ENCODE results near the gene COX19. TPM values are rescaled to one million over a fixed set of nuclear protein-coding genes. Genes with fewer than 3 reads are reported as not detected.

The COX19 gene
- total RNA-seq, 4 donors from 2014 or later, result 2.6 to 32.5 (median 20.1) TPM

- H3K27ac ChIP-seq, result no peak overlapping the region
- no peak for TF ChIP-seq POLR2A (IDR thresholded peaks at IDR 0.05)
- TF ChIP-seq CTCF (IDR thresholded peaks at IDR 0.05), result no peak
These were observed 39.3 kb upstream of the COX19 start for GRCh38 chr7:1014681-1015080.

DNA sequence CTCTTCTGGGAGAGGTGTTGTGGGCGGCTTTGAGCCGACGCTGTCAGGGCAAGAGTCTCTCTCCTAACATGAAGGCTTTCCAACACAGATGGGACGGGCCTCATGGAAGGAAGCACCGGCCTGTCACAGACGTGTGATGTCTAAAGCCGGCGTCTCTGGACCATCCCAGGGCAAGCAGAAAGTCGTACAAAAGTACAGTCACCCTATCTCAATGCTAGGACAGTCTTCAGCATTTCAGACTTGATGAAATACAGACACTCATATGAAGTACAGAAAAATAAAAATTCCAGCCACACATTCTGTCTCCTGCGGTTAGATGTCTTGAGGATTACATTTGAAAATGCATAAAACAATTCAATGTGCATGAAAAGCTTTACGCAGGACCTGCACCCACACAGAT, 38.2 kb upstream of the COX19 start:
- no peaks in the 10 kb centered on the region for H3K9me3 ChIP-seq
- intact Hi-C loops (cut with DNase I; ENCODE audit: low total_unique reads), result no loop called here
- H3K27me3 ChIP-seq, result no peaks in the 10 kb centered on the region
- TF ChIP-seq CTCF (IDR thresholded peaks at IDR 0.05), result no peak
- TF ChIP-seq POLR2A (IDR thresholded peaks at IDR 0.05), result no peak
- no peaks in the 10 kb centered on the region for H3K4me1 ChIP-seq
- H3K27ac ChIP-seq, result no peak overlapping the region
- no peak for DNase-seq
- H3K4me3 ChIP-seq, result no peak overlapping the region
- H3K36me3 ChIP-seq, result no peaks in the 10 kb centered on the region

More at GRCh38 chr7:1014681-1015080, 39.3 kb upstream of the COX19 start:
- H3K27me3 ChIP-seq, result no peaks in the 10 kb centered on the region
- H3K36me3 ChIP-seq, result no peaks in the 10 kb centered on the region
- no peak for DNase-seq
- no peaks in the 10 kb centered on the region for H3K9me3 ChIP-seq
- intact Hi-C loops (cut with DNase I; ENCODE audit: low total_unique reads), result no loop called here
- H3K4me3 ChIP-seq, result no peak overlapping the region
- H3K4me1 ChIP-seq, result no peaks in the 10 kb centered on the region

DNA sequence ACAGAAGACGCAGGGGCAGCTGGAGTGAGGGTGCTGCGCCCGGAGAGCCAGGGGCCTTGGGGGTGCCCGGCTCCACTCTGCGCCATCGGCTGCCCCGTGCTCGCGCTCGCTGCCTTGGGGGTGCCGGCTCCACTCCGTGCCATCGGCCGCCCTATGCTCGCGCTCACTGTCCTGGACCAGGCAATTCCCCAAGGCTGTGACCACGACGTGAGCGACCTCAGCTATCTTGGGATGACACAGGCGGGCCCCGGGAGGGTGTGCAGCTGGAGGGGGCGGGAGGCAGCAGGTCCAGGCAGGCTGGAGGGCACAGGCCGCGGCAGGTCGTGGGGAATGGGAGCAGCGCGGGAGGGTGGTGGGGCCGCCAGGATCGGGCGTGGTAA, 37.4 kb upstream of the COX19 start:
- Histone ChIP-seq H3K27me3 (no peaks in the 10 kb centered on the region), H3K36me3 (no peaks in the 10 kb centered on the region), H3K4me1 (no peaks in the 10 kb centered on the region), H3K4me3 (no peak overlapping the region), H3K9me3 (no peaks in the 10 kb centered on the region), H3K27ac (no peak overlapping the region)
- intact Hi-C loops (cut with DNase I; ENCODE audit: low total_unique reads), result no loop called here
- TF ChIP-seq POLR2A (IDR thresholded peaks at IDR 0.05), result no peak
- TF ChIP-seq CTCF (IDR thresholded peaks at IDR 0.05), result no peak
- DNase-seq, result no peak

DNA sequence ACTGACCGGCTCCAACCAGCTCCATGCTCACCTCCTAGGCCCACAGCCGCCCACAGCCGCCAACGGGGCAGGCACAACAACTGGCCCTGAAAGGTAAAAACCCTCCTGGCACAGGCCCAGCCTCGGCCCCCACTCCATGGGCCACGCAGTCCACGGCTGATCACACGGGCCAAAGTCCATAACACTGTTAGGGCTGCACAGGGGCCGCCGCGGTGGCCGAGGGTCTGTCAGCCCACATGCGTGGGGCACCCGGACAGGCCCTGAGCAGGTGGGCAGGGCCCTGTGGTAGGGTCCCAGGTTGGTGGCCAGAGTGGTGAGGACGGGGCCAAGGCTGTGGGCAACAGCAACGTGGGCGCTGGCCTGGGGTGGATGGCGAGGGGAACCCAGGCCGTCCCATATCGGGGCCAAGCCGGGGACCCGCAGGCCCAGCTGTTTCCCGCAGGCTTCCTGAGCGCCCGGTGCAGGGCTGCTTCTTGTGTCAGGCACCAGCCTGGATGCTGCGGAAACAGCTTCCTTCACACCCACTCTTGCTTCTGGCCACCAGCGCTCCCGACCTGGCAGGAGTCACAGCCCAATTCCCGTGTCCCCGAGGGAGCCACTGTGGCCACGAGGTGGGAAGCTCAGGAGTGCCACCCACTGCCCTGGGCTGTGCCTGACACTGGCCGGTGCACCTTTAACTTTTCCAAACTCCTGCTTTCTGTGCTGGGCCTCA, 36.8 kb upstream of the COX19 start:
- H3K36me3 ChIP-seq, result no peaks in the 10 kb centered on the region
- no peak overlapping the region for H3K4me3 ChIP-seq
- no peak for TF ChIP-seq CTCF (IDR thresholded peaks at IDR 0.05)
- no peak for TF ChIP-seq POLR2A (IDR thresholded peaks at IDR 0.05)
- no peaks in the 10 kb centered on the region for H3K27me3 ChIP-seq
- H3K4me1 ChIP-seq, result no peaks in the 10 kb centered on the region
- H3K27ac ChIP-seq, result no peak overlapping the region
- no peaks in the 10 kb centered on the region for H3K9me3 ChIP-seq
- intact Hi-C loops (cut with DNase I; ENCODE audit: low total_unique reads), result no loop called here
- no peak for DNase-seq

DNA sequence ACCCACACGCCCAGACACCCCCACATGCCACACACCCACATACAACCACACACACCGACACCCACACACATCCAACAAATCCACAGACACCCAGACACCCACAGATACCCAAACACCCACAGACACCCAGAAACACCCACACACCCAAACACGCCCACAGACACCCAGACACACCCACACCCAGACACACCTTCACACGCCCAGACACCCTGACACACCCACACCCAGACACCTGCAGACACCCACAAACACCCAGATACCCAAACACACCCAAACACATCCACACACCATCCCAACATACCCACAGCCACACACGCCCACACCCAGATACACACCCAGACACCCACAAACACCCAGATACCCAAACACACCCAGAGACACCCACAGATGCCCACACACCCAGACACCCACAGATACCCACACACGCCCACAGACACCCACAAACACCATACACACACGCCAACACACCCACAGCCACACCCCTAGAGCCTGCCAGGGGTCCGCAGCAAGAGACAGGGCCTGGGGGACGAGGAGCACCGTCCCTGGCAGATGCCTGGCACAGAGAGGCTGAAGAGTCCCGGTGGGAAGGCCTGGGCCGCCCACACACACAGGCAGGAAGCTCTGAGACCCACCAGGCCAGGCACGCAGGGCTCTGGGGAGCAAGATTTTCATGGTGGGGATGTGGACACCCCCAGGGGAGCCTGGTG, 36.1 kb upstream of the COX19 start:
- no peak for TF ChIP-seq CTCF (IDR thresholded peaks at IDR 0.05)
- TF ChIP-seq POLR2A (IDR thresholded peaks at IDR 0.05), result no peak
- Histone ChIP-seq H3K36me3 (no peaks in the 10 kb centered on the region), H3K4me1 (no peaks in the 10 kb centered on the region), H3K27me3 (no peaks in the 10 kb centered on the region), H3K4me3 (no peak overlapping the region), H3K9me3 (no peaks in the 10 kb centered on the region), H3K27ac (no peak overlapping the region)
- intact Hi-C loops (cut with DNase I; ENCODE audit: low total_unique reads), result no loop called here
- no peak for DNase-seq

Measured in uterus (tissue), 4 donors.